RWPE2 (cell line): ENCODE data around the gene MSI2.

Source experiments
- ATAC-seq: fragments of 200-7000 bp; cut with Tn5 transposase; 3 replicates; pipeline ENCODE4 v1.9.1; 2021; ENCODE audit warnings: low read depth
- DNase-seq: peaks from one replicate; pipeline ENCODE4 v3.0.0-alpha.2; 2020; ENCODE audit warnings: low spot score
- H3K27ac ChIP-seq: fragments of 450-650 bp; 2 replicates; pipeline ENCODE4 v1.5.1; 2017; ENCODE audit warnings: mild to moderate bottlenecking; ENCODE audit not compliant: poor library complexity, severe bottlenecking
- H3K27me3 ChIP-seq: fragments of 250-450 bp; sonication (Bioruptor Pico); 2 replicates; pipeline ENCODE4 v1.5.1; 2021; ENCODE audit warnings: mild to moderate bottlenecking, moderate library complexity; ENCODE audit not compliant: insufficient read depth, poor library complexity, severe bottlenecking
- H3K36me3 ChIP-seq: fragments of 250-450 bp; sonication (Bioruptor Pico); 2 replicates; pipeline ENCODE4 v1.5.1; 2020; ENCODE audit warnings: low read depth, mild to moderate bottlenecking, moderate library complexity
- H3K4me1 ChIP-seq: fragments of 250-450 bp; sonication (Bioruptor Pico); 2 replicates; pipeline ENCODE4 v1.5.1; 2021; ENCODE audit warnings: mild to moderate bottlenecking, moderate library complexity; ENCODE audit not compliant: insufficient read depth, poor library complexity, severe bottlenecking
- H3K4me3 ChIP-seq: fragments of 250-450 bp; sonication (Bioruptor Pico); 2 replicates; pipeline ENCODE4 v1.5.1; 2021; ENCODE audit warnings: mild to moderate bottlenecking, moderate library complexity; ENCODE audit not compliant: severe bottlenecking
- H3K9me3 ChIP-seq: fragments of 250-450 bp; sonication (Bioruptor Pico); 2 replicates; pipeline ENCODE4 v1.5.1; 2021; ENCODE audit warnings: mild to moderate bottlenecking, moderate library complexity; ENCODE audit not compliant: severe bottlenecking
- CTCF ChIP-seq: fragments of 450-650 bp; IDR thresholded peaks from one replicate; pipeline ENCODE4 v1.5.1; 2017; ENCODE audit warnings: mild to moderate bottlenecking, moderate library complexity; ENCODE audit not compliant: poor library complexity, severe bottlenecking

Gene MSI2

GRCh38 chr17:57319806-57320205, 63.5 kb downstream of the MSI2 start:
- Histone ChIP-seq H3K27me3 (no peaks in the 10 kb centered on the region), H3K36me3 (peaks cover 8% of the 10 kb centered on the region; the same call in 1 of the 2 replicates), H3K9me3 (no peaks in the 10 kb centered on the region), H3K4me1 (no peaks in the 10 kb centered on the region), H3K27ac (no peak overlapping the region), H3K4me3 (no peak overlapping the region)
- no peak for ATAC-seq
- DNase-seq = no peak
- TF ChIP-seq CTCF = no peak

- ATAC-seq (no peak), DNase-seq (no peak)
- no peaks in the 10 kb centered on the region for H3K27me3 ChIP-seq
- H3K27ac ChIP-seq = no peak overlapping the region
- no peak overlapping the region for H3K4me3 ChIP-seq
- H3K36me3 ChIP-seq = peaks cover 8% of the 10 kb centered on the region; the same call in 1 of the 2 replicates
- TF ChIP-seq CTCF = no peak
- no peaks in the 10 kb centered on the region for H3K4me1 ChIP-seq
- H3K9me3 ChIP-seq = no peaks in the 10 kb centered on the region
These were observed 67.1 kb downstream of the MSI2 start for GRCh38 chr17:57323391-57323790.

GRCh38 chr17:57324060-57324459, 67.7 kb downstream of the MSI2 start:
- TF ChIP-seq CTCF = no peak
- H3K27me3 ChIP-seq = no peaks in the 10 kb centered on the region
- no peak for ATAC-seq
- H3K36me3 ChIP-seq = peaks cover 8% of the 10 kb centered on the region; the same call in 1 of the 2 replicates
- DNase-seq = no peak
- no peak overlapping the region for H3K4me3 ChIP-seq
- no peaks in the 10 kb centered on the region for H3K4me1 ChIP-seq
- H3K27ac ChIP-seq = no peak overlapping the region
- no peaks in the 10 kb centered on the region for H3K9me3 ChIP-seq

GRCh38 chr17:57324631-57325030, 68.3 kb downstream of the MSI2 start:
- Histone ChIP-seq H3K36me3 (peaks cover 8% of the 10 kb centered on the region; the same call in 1 of the 2 replicates), H3K4me1 (no peaks in the 10 kb centered on the region), H3K4me3 (no peak overlapping the region), H3K27me3 (no peaks in the 10 kb centered on the region), H3K9me3 (no peaks in the 10 kb centered on the region), H3K27ac (no peak overlapping the region)
- no peak for ATAC-seq
- no peak for TF ChIP-seq CTCF
- DNase-seq = no peak

GRCh38 chr17:57326336-57326735, 70.0 kb downstream of the MSI2 start:
- DNase-seq (no peak), ATAC-seq (no peak)
- no peak overlapping the region for H3K4me3 ChIP-seq
- no peak for TF ChIP-seq CTCF
- no peaks in the 10 kb centered on the region for H3K4me1 ChIP-seq
- H3K9me3 ChIP-seq = no peaks in the 10 kb centered on the region
- peaks cover 8% of the 10 kb centered on the region; the same call in 1 of the 2 replicates for H3K36me3 ChIP-seq
- no peaks in the 10 kb centered on the region for H3K27me3 ChIP-seq
- H3K27ac ChIP-seq = no peak overlapping the region
